ENCODE results near the gene KLHL29. TPM values are rescaled to one million over a fixed set of nuclear protein-coding genes. Genes with fewer than 3 reads are reported as not detected.

The KLHL29 gene
- total RNA-seq, 1 experiment from 2014 or later, result 3.4 TPM

DNA sequence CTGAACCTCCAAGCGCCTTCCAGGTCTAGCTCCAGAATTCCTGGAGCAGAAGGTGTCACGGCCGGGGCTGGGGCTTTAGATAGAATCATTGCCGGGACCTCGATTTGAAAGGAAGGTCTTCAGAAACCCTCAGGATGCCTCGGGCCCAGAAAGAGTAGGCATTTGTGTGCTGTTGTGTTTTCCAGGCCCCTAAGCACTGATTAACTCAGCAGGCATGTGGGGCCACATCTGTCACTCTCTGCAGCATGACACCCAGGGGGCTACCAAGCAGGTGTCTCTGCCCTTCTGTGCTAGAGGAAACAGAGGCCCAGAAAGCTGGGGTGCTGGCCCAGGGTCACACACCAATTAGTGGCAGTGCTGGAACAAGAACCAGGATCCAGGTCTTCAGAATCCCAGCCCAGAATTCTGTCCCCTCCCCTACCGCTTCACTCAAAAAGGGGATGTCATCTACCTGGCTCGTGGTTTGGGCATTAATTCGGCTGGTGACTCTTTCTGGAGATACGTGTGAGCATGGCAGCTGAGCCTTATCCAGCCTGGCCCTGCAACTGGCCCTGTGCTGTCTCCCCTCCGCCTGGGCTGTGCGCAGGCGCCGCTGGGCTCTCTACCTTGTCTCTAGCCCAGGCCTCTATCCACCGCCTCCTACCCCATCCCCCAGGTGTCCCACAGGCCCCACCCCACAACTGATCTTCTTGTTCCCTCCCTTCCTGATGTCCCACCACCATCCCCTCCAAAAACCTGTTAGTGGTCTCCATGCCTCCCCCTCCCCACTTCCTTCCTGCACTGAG lies 296.6 kb downstream of the KLHL29 start:
- Histone ChIP-seq H2AFZ (no peak overlapping the region), H3K4me3 (no peak overlapping the region), H3K4me2 (no peak overlapping the region), H3K36me3 (ENCODE audit: low read depth) (no peaks in the 10 kb centered on the region), H3K79me2 (ENCODE audit: low read depth) (no peaks in the 10 kb centered on the region), H3K9me3 (ENCODE audit: insufficient read depth, low read depth) (no peaks in the 10 kb centered on the region), H3K9me2 (ENCODE audit: insufficient read depth) (no peaks in the 10 kb centered on the region), H3K27me3 (ENCODE audit: insufficient read depth, low read depth) (no peaks in the 10 kb centered on the region), H3F3A (ENCODE audit: insufficient read depth, low read depth) (no peaks in the 10 kb centered on the region), H3K27ac (no peak overlapping the region), H4K20me1 (ENCODE audit: insufficient read depth) (no peaks in the 10 kb centered on the region), H3K4me1 (replicated peaks; ENCODE audit: insufficient read depth) (no peaks in the 10 kb centered on the region)
- DNase-seq, result no peak
- BruUV-seq (replicated peaks), result no TSS peak
- TF ChIP-seq, protein P1, sequence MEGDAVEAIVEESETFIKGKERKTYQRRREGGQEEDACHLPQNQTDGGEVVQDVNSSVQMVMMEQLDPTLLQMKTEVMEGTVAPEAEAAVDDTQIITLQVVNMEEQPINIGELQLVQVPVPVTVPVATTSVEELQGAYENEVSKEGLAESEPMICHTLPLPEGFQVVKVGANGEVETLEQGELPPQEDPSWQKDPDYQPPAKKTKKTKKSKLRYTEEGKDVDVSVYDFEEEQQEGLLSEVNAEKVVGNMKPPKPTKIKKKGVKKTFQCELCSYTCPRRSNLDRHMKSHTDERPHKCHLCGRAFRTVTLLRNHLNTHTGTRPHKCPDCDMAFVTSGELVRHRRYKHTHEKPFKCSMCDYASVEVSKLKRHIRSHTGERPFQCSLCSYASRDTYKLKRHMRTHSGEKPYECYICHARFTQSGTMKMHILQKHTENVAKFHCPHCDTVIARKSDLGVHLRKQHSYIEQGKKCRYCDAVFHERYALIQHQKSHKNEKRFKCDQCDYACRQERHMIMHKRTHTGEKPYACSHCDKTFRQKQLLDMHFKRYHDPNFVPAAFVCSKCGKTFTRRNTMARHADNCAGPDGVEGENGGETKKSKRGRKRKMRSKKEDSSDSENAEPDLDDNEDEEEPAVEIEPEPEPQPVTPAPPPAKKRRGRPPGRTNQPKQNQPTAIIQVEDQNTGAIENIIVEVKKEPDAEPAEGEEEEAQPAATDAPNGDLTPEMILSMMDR (conservative IDR thresholded peaks at IDR 0.05), result no peak
- no peak for TF ChIP-seq EZH2 (IDR thresholded peaks at IDR 0.05; ENCODE audit: low read depth)
- POLR2A ChIA-PET (ENCODE audit: unreplicated experiment), result no interaction called here
- CTCF ChIA-PET, result no interaction called here
- intact Hi-C loops (cut with micrococcal nuclease; ENCODE audit: unreplicated experiment), result no loop called here

DNA sequence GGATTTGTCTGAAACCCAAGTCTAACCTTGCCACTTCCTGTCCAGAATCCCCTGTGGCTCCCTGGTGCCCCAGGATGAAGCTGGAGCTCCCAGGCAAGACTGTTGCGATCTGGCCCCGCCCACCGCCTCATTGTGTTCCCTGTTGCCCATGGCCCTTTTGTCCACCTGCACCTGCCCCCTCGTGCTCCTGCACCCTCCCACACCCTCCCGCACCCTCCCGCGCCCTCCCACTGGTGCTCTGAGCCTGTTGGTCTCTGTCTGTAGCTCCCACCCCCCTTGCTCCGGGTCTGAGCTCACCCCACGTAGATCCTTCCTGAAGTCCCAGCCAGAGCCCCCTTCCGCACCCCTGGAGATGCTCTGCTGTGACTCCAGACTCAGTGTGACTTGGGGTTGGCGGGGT lies 297.5 kb downstream of the KLHL29 start:
- BruUV-seq (replicated peaks), result no TSS peak
- DNase-seq, result no peak
- CTCF ChIA-PET, result interaction anchor here (0.6 kb wide), 1 partner anchor 87 kb away, joined by 6 read pairs; no protein-coding TSS in a partner anchor

DNA sequence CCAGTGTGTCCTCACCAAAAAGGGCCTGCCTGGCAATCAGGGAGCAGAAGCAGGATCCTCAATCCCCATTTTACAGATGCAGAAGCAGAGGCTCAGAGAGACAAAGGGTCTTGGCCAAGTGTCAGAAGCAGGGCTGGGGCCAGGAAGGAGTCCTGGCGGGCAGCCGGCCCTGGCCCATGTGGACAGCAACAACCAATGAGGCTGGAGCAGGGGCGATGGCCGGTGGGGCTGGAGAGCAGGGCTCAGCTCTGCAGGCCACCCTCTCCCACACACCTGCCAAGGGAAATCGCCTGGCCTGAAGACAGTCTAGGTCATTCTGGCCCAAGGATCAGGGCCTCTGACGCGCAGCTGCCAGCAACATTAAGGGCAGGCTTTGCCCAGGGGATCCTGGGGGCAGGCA lies 298.0 kb downstream of the KLHL29 start:
- Histone ChIP-seq H3K9me3 (ENCODE audit: insufficient read depth, low read depth) (no peaks in the 10 kb centered on the region), H3K4me1 (replicated peaks; ENCODE audit: insufficient read depth) (no peaks in the 10 kb centered on the region), H3K79me2 (ENCODE audit: low read depth) (no peaks in the 10 kb centered on the region), H3K9me2 (ENCODE audit: insufficient read depth) (no peaks in the 10 kb centered on the region), H3K27me3 (ENCODE audit: insufficient read depth, low read depth) (no peaks in the 10 kb centered on the region), H3K36me3 (ENCODE audit: low read depth) (no peaks in the 10 kb centered on the region), H3K27ac (no peak overlapping the region), H3K4me3 (no peak overlapping the region), H3K4me2 (no peak overlapping the region), H3F3A (ENCODE audit: insufficient read depth, low read depth) (no peaks in the 10 kb centered on the region), H2AFZ (no peak overlapping the region), H4K20me1 (ENCODE audit: insufficient read depth) (no peaks in the 10 kb centered on the region)
- TF ChIP-seq, protein P1 (conservative IDR thresholded peaks at IDR 0.05), result no peak
- no peak for TF ChIP-seq EZH2 (IDR thresholded peaks at IDR 0.05; ENCODE audit: low read depth)
- BruUV-seq (replicated peaks), result no TSS peak
- CTCF ChIA-PET, result interaction anchor here (0.6 kb wide), 1 partner anchor 88 kb away, joined by 6 read pairs; no protein-coding TSS in a partner anchor
- intact Hi-C loops (cut with micrococcal nuclease; ENCODE audit: unreplicated experiment), result no loop called here
- POLR2A ChIA-PET (ENCODE audit: unreplicated experiment), result no interaction called here
- no peak for DNase-seq

More for the DNA sequence above, 297.5 kb downstream of the KLHL29 start:
- Histone ChIP-seq H4K20me1 (ENCODE audit: insufficient read depth) (no peaks in the 10 kb centered on the region), H3K27me3 (ENCODE audit: insufficient read depth, low read depth) (no peaks in the 10 kb centered on the region), H3K9me3 (ENCODE audit: insufficient read depth, low read depth) (no peaks in the 10 kb centered on the region), H3K9me2 (ENCODE audit: insufficient read depth) (no peaks in the 10 kb centered on the region), H3F3A (ENCODE audit: insufficient read depth, low read depth) (no peaks in the 10 kb centered on the region), H3K27ac (no peak overlapping the region), H3K4me2 (no peak overlapping the region), H3K79me2 (ENCODE audit: low read depth) (no peaks in the 10 kb centered on the region), H3K36me3 (ENCODE audit: low read depth) (no peaks in the 10 kb centered on the region), H3K4me1 (replicated peaks; ENCODE audit: insufficient read depth) (no peaks in the 10 kb centered on the region), H3K4me3 (no peak overlapping the region), H2AFZ (no peak overlapping the region)
- POLR2A ChIA-PET (ENCODE audit: unreplicated experiment), result interaction anchor here (0.6 kb wide), 1 partner anchor 433 kb away, joined by 4 read pairs; no protein-coding TSS in a partner anchor
- TF ChIP-seq, protein P1 (conservative IDR thresholded peaks at IDR 0.05), result no peak
- no peak for TF ChIP-seq EZH2 (IDR thresholded peaks at IDR 0.05; ENCODE audit: low read depth)
- intact Hi-C loops (cut with micrococcal nuclease; ENCODE audit: unreplicated experiment), result no loop called here
